Left cardiac atrium (tissue), 4 donors: ENCODE results near the gene PRICKLE2. TPM values are rescaled to one million over a fixed set of nuclear protein-coding genes. Genes with fewer than 3 reads are reported as not detected.

Source experiments
- ATAC-seq, 2 donors: fragments of 200-7000 bp; cut with Tn5 transposase; one replicate each; pipeline ENCODE4 v1.9.1; 2020; ENCODE audit warnings: mild to moderate bottlenecking in 2 of 2, moderate library complexity in 2 of 2
- DNase-seq: peaks from one replicate; pipeline ENCODE4 v3.0.0-alpha.2; 2020
- intact Hi-C, 2 donors: fragments of 100-400 bp; cut with DNase I; formaldehyde crosslinking; loops; one replicate each; pipeline versions ENCODE4 v1.14.1 to v1.15.1; 2022 to 2023
- total RNA-seq, 2 donors: library from RNA; stranded (reverse); fragmentation: NEBNext Ultra II Directional; extraction: Animal tissue kit (Norgen Biotek cat#: 25700); gene quantifications; one replicate each; pipeline ENCODE4 v1.2.1, GENCODE V29; 2021
- donor health status: DM: no; HTN: yes; CAD: no.
- donor health status: DM: no; HTN: yes; CAD: no; lungs with severe emphysema.
- donor health status: DM: yes; HTN: yes; CAD: no.
- donor health status: Dilated cardiomyopathy.

The PRICKLE2 gene
- total RNA-seq, 2 donors from 2014 or later: 21.0 to 21.9 TPM

- intact Hi-C loops: no loop called here
- ATAC-seq (no peak), DNase-seq (no peak)
Observed at GRCh38 chr3:64176461-64176996, 48.7 kb downstream of the PRICKLE2 start.

- DNase-seq (no peak), ATAC-seq (peak in 1 of 2 donors; percentile 21)
- intact Hi-C loops: no loop called here
Observed at GRCh38 chr3:64174328-64174727, 50.9 kb downstream of the PRICKLE2 start.

DNA sequence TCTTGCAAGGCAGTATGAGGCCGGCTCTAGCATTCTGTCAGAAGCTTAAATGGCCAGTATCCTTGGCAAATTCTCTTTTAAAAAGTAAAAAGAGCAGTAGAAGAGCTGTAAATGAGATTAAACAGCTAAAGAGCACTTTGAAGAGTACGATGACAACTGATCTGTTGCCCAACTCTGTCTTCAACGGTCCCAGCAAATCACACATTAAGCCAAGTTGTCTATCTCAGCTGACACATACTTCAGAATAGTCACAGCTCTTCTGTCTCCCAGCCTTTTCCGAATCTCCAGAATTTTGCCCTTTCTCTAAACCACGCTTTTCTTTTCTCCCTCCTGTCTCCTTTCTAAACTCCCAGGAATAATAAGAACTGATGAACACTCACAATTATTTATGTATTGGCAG lies 51.7 kb downstream of the PRICKLE2 start:
- intact Hi-C loops: no loop called here
- ATAC-seq: peak; percentile 73 to 87
- DNase-seq: no peak

- intact Hi-C loops: no loop called here
- no peak for ATAC-seq
- no peak for DNase-seq
Observed at GRCh38 chr3:64170270-64170669, 55.0 kb downstream of the PRICKLE2 start.

DNA sequence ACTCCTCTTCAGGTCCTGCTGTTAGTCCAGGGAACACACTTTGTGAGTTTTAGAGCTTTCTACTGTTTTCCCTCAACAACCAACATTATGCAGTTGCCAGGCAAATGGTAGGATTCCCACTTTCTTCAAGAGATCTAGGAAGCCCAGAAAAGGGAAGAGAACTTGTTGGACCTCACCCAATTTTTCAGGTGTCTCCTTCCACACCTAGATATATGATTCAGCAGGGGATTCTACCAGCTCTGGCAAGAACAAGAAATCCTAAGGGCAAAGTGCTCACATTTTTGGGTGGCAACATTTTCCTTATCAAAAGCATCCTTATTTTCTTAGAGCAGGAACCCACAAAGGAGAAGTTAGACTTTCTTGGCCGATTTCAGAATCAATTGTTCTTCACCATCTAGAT lies 57.4 kb downstream of the PRICKLE2 start:
- ATAC-seq: no peak
- intact Hi-C loops: loop anchor here in 1 of 2 donors (10.0 kb wide), 1 partner anchor 133 kb away; no protein-coding TSS in a partner anchor
- DNase-seq: no peak

DNA sequence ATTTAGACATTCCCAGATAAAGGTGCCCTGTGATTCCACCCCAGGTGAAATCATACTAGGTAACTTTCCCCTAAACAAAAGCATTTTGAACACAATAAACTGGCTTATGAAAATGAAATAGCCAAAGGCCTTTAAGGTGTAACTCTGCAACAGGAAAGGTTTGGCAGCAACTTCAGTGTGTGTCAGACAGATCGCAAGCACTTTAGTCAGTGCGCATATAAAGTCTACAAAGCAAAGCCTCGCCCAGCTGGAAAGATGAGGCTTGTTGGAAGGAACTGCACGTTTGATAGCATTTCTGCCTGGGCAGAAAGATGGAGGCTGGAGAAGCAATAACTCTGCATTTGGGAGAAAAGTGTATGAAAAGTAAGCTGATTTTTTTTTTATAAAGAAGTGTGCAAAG lies 57.9 kb downstream of the PRICKLE2 start:
- ATAC-seq (peak in 1 of 2 donors; percentile 65), DNase-seq (no peak)
- intact Hi-C loops: loop anchor here in 1 of 2 donors (10.0 kb wide), 1 partner anchor 133 kb away; no protein-coding TSS in a partner anchor

- DNase-seq (no peak), ATAC-seq (peak; percentile 75 to 85)
- intact Hi-C loops: loop anchor here in 1 of 2 donors (10.0 kb wide), 1 partner anchor 132 kb away; no protein-coding TSS in a partner anchor
Observed at GRCh38 chr3:64166584-64167162, 58.6 kb downstream of the PRICKLE2 start.

DNA sequence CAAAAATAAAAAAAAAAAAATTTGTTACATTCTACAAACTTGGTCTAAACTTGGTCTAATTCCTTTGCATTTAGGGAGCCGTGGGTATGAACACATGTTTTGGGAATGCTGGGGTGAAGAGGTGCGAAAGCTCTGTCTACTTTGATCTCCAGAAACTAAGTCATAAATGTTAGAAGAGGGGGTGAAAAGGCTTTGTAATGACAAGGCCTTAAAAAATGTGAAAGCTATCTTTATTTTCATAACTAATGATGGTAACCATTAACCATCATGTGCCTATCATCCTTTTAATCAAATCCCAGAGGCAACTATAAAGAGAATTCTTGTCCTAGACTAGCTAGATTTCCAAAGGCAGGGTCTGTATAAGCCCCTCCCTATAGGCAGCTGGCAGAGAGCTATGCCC lies 60.9 kb downstream of the PRICKLE2 start:
- intact Hi-C loops: loop anchor here in 1 of 2 donors (10.0 kb wide), 1 partner anchor 130 kb away; no protein-coding TSS in a partner anchor
- ATAC-seq (no peak), DNase-seq (no peak)

- DNase-seq (no peak), ATAC-seq (no peak)
- intact Hi-C loops: loop anchor here in 1 of 2 donors (10.0 kb wide), 1 partner anchor 129 kb away; no protein-coding TSS in a partner anchor
Observed at GRCh38 chr3:64163755-64164148, 61.5 kb downstream of the PRICKLE2 start.

- intact Hi-C loops: loop anchor here in 1 of 2 donors (10.0 kb wide), 1 partner anchor 128 kb away; no protein-coding TSS in a partner anchor
- ATAC-seq: no peak
- DNase-seq: no peak
Observed at GRCh38 chr3:64163019-64163754, 62.1 kb downstream of the PRICKLE2 start.

GRCh38 chr3:64161481-64161952 lies 63.7 kb downstream of the PRICKLE2 start:
- intact Hi-C loops: loop anchor here in 1 of 2 donors (10.0 kb wide), 1 partner anchor 127 kb away; no protein-coding TSS in a partner anchor
- peak in 1 of 2 donors; percentile 36 for ATAC-seq
- DNase-seq: no peak

DNA sequence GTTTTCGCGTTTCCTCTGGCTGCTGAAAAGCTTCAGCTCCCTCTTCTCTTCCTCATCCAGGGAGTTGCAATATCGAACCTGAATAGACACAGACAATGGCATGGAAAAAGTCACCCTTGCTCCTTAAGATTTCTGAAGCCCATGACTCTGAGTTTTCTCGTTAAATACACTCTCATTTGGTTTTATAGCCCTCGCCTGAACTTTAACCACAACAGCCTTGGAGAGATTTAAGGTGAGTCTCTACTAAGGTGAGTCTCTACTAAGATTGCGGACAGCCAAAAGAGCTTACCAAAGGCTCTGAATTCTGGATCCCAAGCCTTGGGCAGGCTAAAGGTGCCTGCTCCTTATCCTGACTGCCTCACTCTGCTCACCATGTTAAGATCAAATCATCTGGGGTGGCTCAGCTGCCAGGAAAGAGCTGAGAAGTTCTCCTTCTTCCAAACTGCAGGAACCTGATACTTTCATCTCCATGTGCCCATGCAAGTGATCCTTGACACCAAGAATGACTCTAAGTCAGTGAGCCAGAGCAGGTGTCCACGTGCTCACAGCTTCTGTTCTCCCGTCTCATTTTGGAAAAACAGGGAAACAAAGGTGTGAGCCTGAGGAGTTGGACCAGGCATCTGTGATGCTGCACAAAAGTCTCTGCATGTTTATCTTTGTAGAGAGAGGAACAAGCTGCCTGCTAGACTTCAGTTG lies 65.1 kb downstream of the PRICKLE2 start:
- DNase-seq: no peak
- ATAC-seq: no peak
- intact Hi-C loops: loop anchor here in 1 of 2 donors (10.0 kb wide), 1 partner anchor 125 kb away; no protein-coding TSS in a partner anchor

- ATAC-seq (peak in 1 of 2 donors; percentile 48), DNase-seq (no peak)
- intact Hi-C loops: no loop called here
Observed at GRCh38 chr3:64158334-64158733, 66.9 kb downstream of the PRICKLE2 start.

DNA sequence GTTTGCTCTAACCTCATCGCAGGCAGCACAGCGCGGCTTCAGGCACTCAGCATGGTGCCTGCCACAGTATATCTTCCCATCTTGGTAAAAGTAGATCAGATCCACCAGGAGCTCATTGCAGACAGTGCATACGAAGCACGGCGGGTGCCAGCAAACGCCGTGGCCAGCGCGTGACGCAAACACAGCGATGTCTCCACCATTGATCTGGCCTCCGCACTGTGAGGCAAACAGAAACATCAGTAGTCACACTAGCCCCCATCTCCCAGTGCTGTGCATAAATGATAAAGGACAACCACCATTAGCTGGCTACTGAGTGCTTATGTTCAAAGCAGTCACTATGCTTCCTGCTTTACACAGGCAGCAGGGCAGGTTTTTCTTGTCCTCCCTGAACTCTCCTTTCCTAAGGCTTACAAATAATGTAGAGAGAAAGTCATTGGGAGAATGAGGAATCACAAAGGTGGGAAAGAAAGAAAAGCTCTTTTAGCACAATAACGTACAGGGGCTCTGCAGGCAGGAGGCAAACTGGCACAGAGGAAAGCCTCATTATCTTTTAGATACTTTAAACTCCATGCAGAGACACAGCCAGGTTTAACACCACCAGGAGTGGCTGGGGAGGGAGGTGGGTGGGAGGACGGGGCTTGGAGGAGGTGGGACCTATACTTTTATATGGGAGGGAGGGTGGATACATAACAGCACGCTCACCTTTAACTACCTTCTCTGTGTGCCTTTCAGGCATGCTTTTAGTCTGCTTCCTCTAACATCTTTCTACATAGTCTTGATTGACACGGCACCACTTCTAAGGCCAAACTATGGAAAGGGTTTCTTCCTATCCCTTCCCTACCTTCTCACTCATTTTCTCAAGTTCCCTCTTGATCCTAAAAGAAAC lies 67.9 kb downstream of the PRICKLE2 start:
- intact Hi-C loops: no loop called here
- DNase-seq: no peak
- no peak for ATAC-seq

GRCh38 chr3:64155328-64155727 lies 69.9 kb downstream of the PRICKLE2 start:
- ATAC-seq (no peak), DNase-seq (no peak)
- intact Hi-C loops: no loop called here

DNA sequence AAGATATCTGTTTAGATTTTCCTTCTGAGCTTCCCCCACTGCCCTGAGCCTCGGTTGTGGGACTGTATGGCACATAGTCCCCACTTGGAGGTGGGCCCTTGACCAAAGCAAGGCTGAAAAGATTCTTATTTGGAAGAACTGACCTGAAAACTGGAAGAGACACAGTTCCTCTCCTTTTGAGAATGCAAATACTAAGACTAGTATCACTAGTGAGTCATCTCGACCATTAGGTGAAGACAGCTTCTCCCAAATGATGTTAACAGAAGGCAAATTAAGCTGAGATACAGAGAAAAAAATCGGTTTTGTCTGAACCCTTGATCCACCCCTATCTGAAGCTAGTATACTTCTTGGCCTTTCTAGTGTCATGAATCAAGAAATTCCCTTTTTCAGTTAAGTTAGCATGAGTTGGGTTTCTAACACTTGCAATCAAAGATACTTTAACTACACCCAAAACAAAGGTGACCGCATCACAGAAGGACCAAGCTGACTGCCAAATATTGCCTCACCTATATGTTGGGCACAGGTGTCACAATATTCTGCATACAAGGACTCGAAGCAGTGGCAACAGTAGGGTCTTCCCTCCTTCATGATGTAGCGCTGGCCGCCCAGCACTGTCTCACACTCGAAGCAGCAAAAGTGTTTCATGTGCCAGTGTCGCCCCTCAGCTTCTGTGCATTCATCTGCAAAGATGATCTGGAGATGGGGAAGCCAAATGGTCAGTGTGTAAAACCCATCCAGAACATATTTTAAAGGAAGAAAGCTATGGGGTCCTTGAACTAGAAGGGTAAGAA lies 72.4 kb downstream of the PRICKLE2 start:
- DNase-seq (no peak), ATAC-seq (no peak)
- intact Hi-C loops: no loop called here

GRCh38 chr3:64152086-64152485 lies 73.2 kb downstream of the PRICKLE2 start:
- ATAC-seq (peak; percentile 24 to 51), DNase-seq (no peak)
- intact Hi-C loops: no loop called here
